CD4-positive, alpha-beta T cell treated with Interleukin-6 for 4 hours (primary cell): ENCODE measurements around the gene SPEF2.

ENCODE experiments used
- DNase-seq: peaks from one replicate; pipeline ENCODE4 v3.0.0-alpha.2; 2020; ENCODE audit warnings: mixed read lengths

The SPEF2 gene

GRCh38 chr5:35617435-35618303, at the start of gene SPEF2:
Gene SPEF2, plus strand, starts transcription at chr5:35617863. Its CDS starts 135 bp downstream, at chr5:35617998.
- DNase-seq: peak; percentile 82

- no peak for DNase-seq
Measured at GRCh38 chr5:35575578-35575977, 42.1 kb upstream of the SPEF2 start.

- DNase-seq: no peak
Measured at GRCh38 chr5:35587419-35587818, 30.2 kb upstream of the SPEF2 start.

GRCh38 chr5:35593338-35593737, 24.3 kb upstream of the SPEF2 start:
- no peak for DNase-seq

- no peak for DNase-seq
Measured at GRCh38 chr5:35598707-35599370, 18.8 kb upstream of the SPEF2 start.

- no peak for DNase-seq
Measured at GRCh38 chr5:35600591-35600990, 17.1 kb upstream of the SPEF2 start.

- DNase-seq: no peak
Measured at GRCh38 chr5:35608881-35609779, 8.5 kb upstream of the SPEF2 start.

GRCh38 chr5:35617060-35617434, 616 bp upstream of the SPEF2 start:
- no peak for DNase-seq

- no peak for DNase-seq
Measured at GRCh38 chr5:35618304-35618636, 607 bp downstream of the SPEF2 start.

- no peak for DNase-seq
Measured at GRCh38 chr5:35618781-35619180, 1.1 kb downstream of the SPEF2 start.

- DNase-seq: no peak
Measured at GRCh38 chr5:35622974-35623373, 5.3 kb downstream of the SPEF2 start.

GRCh38 chr5:35623991-35624390, 6.3 kb downstream of the SPEF2 start:
- no peak for DNase-seq

- no peak for DNase-seq
Measured at GRCh38 chr5:35626108-35626507, 8.4 kb downstream of the SPEF2 start.

GRCh38 chr5:35626553-35626952, 8.9 kb downstream of the SPEF2 start:
- DNase-seq: no peak

- DNase-seq: no peak
Measured at GRCh38 chr5:35634326-35634725, 16.7 kb downstream of the SPEF2 start.

GRCh38 chr5:35640623-35641022, 23.0 kb downstream of the SPEF2 start:
- no peak for DNase-seq

GRCh38 chr5:35644543-35644942, 26.9 kb downstream of the SPEF2 start:
- DNase-seq: no peak

- no peak for DNase-seq
Measured at GRCh38 chr5:35647128-35647527, 29.5 kb downstream of the SPEF2 start.

GRCh38 chr5:35647712-35648111, 30.0 kb downstream of the SPEF2 start:
- no peak for DNase-seq

GRCh38 chr5:35651002-35651756, 33.5 kb downstream of the SPEF2 start:
- peak; percentile 76 for DNase-seq

- DNase-seq: no peak
Measured at GRCh38 chr5:35656721-35657120, 39.1 kb downstream of the SPEF2 start.

- no peak for DNase-seq
Measured at GRCh38 chr5:35657877-35658276, 40.2 kb downstream of the SPEF2 start.

- no peak for DNase-seq
Measured at GRCh38 chr5:35659556-35659955, 41.9 kb downstream of the SPEF2 start.
